Measurements from ENCODE around the gene MSMO1.

MSMO1 gene

DNA sequence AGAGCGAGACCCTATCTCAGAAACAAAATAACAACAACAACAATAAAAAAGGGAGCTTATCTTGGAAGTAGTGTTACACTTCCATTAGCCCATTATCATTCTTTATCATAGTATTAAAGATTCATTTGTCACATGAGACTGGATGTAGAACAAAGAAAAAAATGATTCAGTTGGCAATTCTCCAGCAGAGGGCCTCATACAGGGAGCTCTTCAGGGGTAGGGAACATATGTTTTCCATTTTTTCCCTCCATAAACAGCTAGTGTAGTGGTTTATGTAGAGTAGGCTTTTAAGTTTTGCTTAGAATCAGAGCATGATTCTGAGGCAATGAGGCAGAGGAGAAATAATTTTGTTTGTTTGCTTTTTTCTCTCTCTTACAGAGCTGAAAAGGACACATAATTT, 57.1 kb downstream of the MSMO1 start:
- Histone ChIP-seq H3K36me3 (ENCODE audit: low read length) (no peaks in the 10 kb centered on the region), H3K9me2 (replicated peaks; ENCODE audit: insufficient read depth, low read length) (no peaks in the 10 kb centered on the region), H3K79me2 (ENCODE audit: insufficient read depth, low read length) (no peaks in the 10 kb centered on the region), H4K20me1 (ENCODE audit: low read depth, low read length) (no peaks in the 10 kb centered on the region), H3K9ac (ENCODE audit: low read length) (no peak overlapping the region), H3K27me3 (ENCODE audit: low read length) (no peaks in the 10 kb centered on the region), H3F3A (ENCODE audit: insufficient read depth) (no peaks in the 10 kb centered on the region), H3K4me2 (ENCODE audit: low read depth, low read length, poor library complexity, severe bottlenecking) (no peak overlapping the region), H3K27ac (ENCODE audit: low read depth, low read length) (no peak overlapping the region), H2AFZ (ENCODE audit: low read depth, low read length, severe bottlenecking) (no peak overlapping the region), H3K9me3 (ENCODE audit: insufficient read depth, low read length) (no peaks in the 10 kb centered on the region), H3K4me3 (ENCODE audit: insufficient read depth, low read length, poor library complexity, severe bottlenecking) (no peak overlapping the region)
- TF ChIP-seq, protein P1, sequence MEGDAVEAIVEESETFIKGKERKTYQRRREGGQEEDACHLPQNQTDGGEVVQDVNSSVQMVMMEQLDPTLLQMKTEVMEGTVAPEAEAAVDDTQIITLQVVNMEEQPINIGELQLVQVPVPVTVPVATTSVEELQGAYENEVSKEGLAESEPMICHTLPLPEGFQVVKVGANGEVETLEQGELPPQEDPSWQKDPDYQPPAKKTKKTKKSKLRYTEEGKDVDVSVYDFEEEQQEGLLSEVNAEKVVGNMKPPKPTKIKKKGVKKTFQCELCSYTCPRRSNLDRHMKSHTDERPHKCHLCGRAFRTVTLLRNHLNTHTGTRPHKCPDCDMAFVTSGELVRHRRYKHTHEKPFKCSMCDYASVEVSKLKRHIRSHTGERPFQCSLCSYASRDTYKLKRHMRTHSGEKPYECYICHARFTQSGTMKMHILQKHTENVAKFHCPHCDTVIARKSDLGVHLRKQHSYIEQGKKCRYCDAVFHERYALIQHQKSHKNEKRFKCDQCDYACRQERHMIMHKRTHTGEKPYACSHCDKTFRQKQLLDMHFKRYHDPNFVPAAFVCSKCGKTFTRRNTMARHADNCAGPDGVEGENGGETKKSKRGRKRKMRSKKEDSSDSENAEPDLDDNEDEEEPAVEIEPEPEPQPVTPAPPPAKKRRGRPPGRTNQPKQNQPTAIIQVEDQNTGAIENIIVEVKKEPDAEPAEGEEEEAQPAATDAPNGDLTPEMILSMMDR (IDR thresholded peaks at IDR 0.05; ENCODE audit: insufficient read depth, low read length, poor library complexity, severe bottlenecking): no peak
- TF ChIP-seq EZH2phosphoT487 (conservative IDR thresholded peaks at IDR 0.05; ENCODE audit: low read length): no peak

DNA sequence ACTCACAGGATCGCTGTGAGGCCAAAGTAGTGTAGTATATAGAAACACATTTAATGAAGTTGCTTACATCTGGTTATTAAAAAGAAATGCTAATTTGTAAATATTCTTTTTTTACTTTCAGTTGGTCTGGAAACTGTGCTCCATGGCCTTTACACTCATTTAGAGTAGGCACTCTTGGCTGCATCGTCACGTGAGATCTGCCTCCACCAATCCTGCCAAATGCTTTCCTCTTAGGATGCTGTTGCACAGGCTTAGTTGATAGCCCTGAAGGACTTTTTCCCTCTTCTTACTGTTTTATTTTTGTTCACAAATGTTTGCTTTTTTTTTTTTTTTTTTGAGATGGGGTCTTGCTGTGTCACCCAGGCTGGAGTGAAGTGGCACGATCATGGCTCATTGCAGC, 57.7 kb downstream of the MSMO1 start:
- Histone ChIP-seq H2AFZ (ENCODE audit: low read depth, low read length, severe bottlenecking) (no peak overlapping the region), H3K4me3 (ENCODE audit: insufficient read depth, low read length, poor library complexity, severe bottlenecking) (no peak overlapping the region), H3K36me3 (ENCODE audit: low read length) (no peaks in the 10 kb centered on the region), H3K9me3 (ENCODE audit: insufficient read depth, low read length) (no peaks in the 10 kb centered on the region), H4K20me1 (ENCODE audit: low read depth, low read length) (no peaks in the 10 kb centered on the region), H3K27ac (ENCODE audit: low read depth, low read length) (no peak overlapping the region), H3K9ac (ENCODE audit: low read length) (no peak overlapping the region), H3K79me2 (ENCODE audit: insufficient read depth, low read length) (no peaks in the 10 kb centered on the region), H3K9me2 (replicated peaks; ENCODE audit: insufficient read depth, low read length) (no peaks in the 10 kb centered on the region), H3K27me3 (ENCODE audit: low read length) (no peaks in the 10 kb centered on the region), H3F3A (ENCODE audit: insufficient read depth) (no peaks in the 10 kb centered on the region), H3K4me2 (ENCODE audit: low read depth, low read length, poor library complexity, severe bottlenecking) (no peak overlapping the region)
- no peak for TF ChIP-seq EZH2phosphoT487 (conservative IDR thresholded peaks at IDR 0.05; ENCODE audit: low read length)
- TF ChIP-seq, protein P1 (IDR thresholded peaks at IDR 0.05; ENCODE audit: insufficient read depth, low read length, poor library complexity, severe bottlenecking): no peak

DNA sequence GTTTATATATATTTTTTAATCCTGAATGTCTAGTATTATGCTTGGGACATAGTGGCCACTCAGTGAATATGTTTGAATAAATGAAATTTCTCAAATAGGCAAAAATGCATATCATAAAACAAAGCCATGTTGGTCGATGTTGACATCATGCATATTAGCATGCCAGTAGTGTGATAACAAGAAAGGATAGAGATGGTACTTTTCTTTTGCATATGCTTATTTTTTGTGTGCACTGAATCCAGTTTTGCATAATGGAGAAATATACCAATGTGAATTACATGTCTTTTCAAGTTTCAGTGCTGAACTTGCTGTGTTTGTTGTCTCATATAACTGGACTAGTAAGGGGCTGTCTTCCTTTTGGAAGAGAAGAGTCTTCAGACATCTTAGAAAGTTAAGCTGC, 58.9 kb downstream of the MSMO1 start:
- no peaks in the 10 kb centered on the region for H3K79me2 ChIP-seq (ENCODE audit: insufficient read depth, low read length)
- no peak overlapping the region for H3K4me3 ChIP-seq (ENCODE audit: insufficient read depth, low read length, poor library complexity, severe bottlenecking)
- H3K9me3 ChIP-seq (ENCODE audit: insufficient read depth, low read length): no peaks in the 10 kb centered on the region
- no peak overlapping the region for H3K9ac ChIP-seq (ENCODE audit: low read length)
- H3K9me2 ChIP-seq (replicated peaks; ENCODE audit: insufficient read depth, low read length): no peaks in the 10 kb centered on the region
- no peaks in the 10 kb centered on the region for H4K20me1 ChIP-seq (ENCODE audit: low read depth, low read length)
- no peak overlapping the region for H2AFZ ChIP-seq (ENCODE audit: low read depth, low read length, severe bottlenecking)
- no peaks in the 10 kb centered on the region for H3F3A ChIP-seq (ENCODE audit: insufficient read depth)
- H3K4me2 ChIP-seq (ENCODE audit: low read depth, low read length, poor library complexity, severe bottlenecking): no peak overlapping the region
- TF ChIP-seq EZH2phosphoT487 (conservative IDR thresholded peaks at IDR 0.05; ENCODE audit: low read length): no peak
- TF ChIP-seq, protein P1 (IDR thresholded peaks at IDR 0.05; ENCODE audit: insufficient read depth, low read length, poor library complexity, severe bottlenecking): no peak
- H3K27ac ChIP-seq (ENCODE audit: low read depth, low read length): no peak overlapping the region
- H3K27me3 ChIP-seq (ENCODE audit: low read length): no peaks in the 10 kb centered on the region
- H3K36me3 ChIP-seq (ENCODE audit: low read length): no peaks in the 10 kb centered on the region
